ENCODE results near the gene LCA5L. TPM values are rescaled to one million over a fixed set of nuclear protein-coding genes. Genes with fewer than 3 reads are reported as not detected.

LCA5L gene
- total and polyA plus RNA-seq, 7 donors, result 1.2 to 5.3 (median 3.3) TPM

GRCh38 chr21:39367783-39368182, 77.8 kb downstream of the LCA5L start:
- intact Hi-C loops (cut with DNase I), result no loop called here
- no peak overlapping the region for H3K27ac ChIP-seq
- no peak for ATAC-seq
- no peaks in the 10 kb centered on the region for H3K9me3 ChIP-seq
- no peaks in the 10 kb centered on the region for H3K4me1 ChIP-seq
- H3K27me3 ChIP-seq (ENCODE audit: insufficient read depth in 3 of 3, low read length in 2 of 3), result no peaks in the 10 kb centered on the region
- no peak for TF ChIP-seq CTCF (IDR thresholded peaks at IDR 0.05)
- no peak for DNase-seq
- H3K4me3 ChIP-seq, result no peak overlapping the region
- no peaks in the 10 kb centered on the region for H3K36me3 ChIP-seq (ENCODE audit: insufficient read depth in 1 of 2, low read depth in 1 of 2)
- 88 to 89% (median 88%) methylated on average over 2 of the region's 2 CpGs for WGBS, 3 donors

GRCh38 chr21:39366563-39366962, 79.0 kb downstream of the LCA5L start:
- Histone ChIP-seq H3K27ac (no peak overlapping the region), H3K4me3 (no peak overlapping the region), H3K9me3 (no peaks in the 10 kb centered on the region), H3K4me1 (no peaks in the 10 kb centered on the region), H3K36me3 (ENCODE audit: insufficient read depth in 1 of 2, low read depth in 1 of 2) (no peaks in the 10 kb centered on the region), H3K27me3 (ENCODE audit: insufficient read depth in 3 of 3, low read length in 2 of 3) (no peaks in the 10 kb centered on the region)
- intact Hi-C loops (cut with DNase I), result no loop called here
- ATAC-seq (no peak), DNase-seq (no peak)
- TF ChIP-seq CTCF (IDR thresholded peaks at IDR 0.05), result no peak
- 93 to 97% (median 96%) methylated on average over 4 of the region's 4 CpGs for WGBS, 3 donors

GRCh38 chr21:39364949-39365348, 80.6 kb downstream of the LCA5L start:
- no peak for DNase-seq
- no peaks in the 10 kb centered on the region for H3K4me1 ChIP-seq
- no peak overlapping the region for H3K4me3 ChIP-seq
- intact Hi-C loops (cut with DNase I), result no loop called here
- H3K9me3 ChIP-seq, result no peaks in the 10 kb centered on the region
- 93 to 94% (median 94%) methylated on average over 4 of the region's 4 CpGs for WGBS, 3 donors
- H3K27me3 ChIP-seq (ENCODE audit: insufficient read depth in 3 of 3, low read length in 2 of 3), result no peaks in the 10 kb centered on the region
- TF ChIP-seq CTCF (IDR thresholded peaks at IDR 0.05), result no peak
- ATAC-seq, result no peak
- H3K27ac ChIP-seq, result no peak overlapping the region
- H3K36me3 ChIP-seq (ENCODE audit: insufficient read depth in 1 of 2, low read depth in 1 of 2), result no peaks in the 10 kb centered on the region

GRCh38 chr21:39363607-39364555, 81.7 kb downstream of the LCA5L start:
- intact Hi-C loops (cut with DNase I), result no loop called here
- Histone ChIP-seq H3K27me3 (ENCODE audit: insufficient read depth in 3 of 3, low read length in 2 of 3) (no peaks in the 10 kb centered on the region), H3K4me3 (no peak overlapping the region), H3K36me3 (ENCODE audit: insufficient read depth in 1 of 2, low read depth in 1 of 2) (no peaks in the 10 kb centered on the region), H3K9me3 (no peaks in the 10 kb centered on the region), H3K4me1 (no peaks in the 10 kb centered on the region), H3K27ac (no peak overlapping the region)
- DNase-seq (no peak), ATAC-seq (no peak)
- TF ChIP-seq CTCF (IDR thresholded peaks at IDR 0.05), result no peak
- WGBS, 3 donors, result 76 to 86% (median 86%) methylated on average over 6 of the region's 6 CpGs
